HEK293 (cell line): Measurements from ENCODE around the gene GGN.

ENCODE experiments used
- ELK4 ChIP-seq: IDR thresholded peaks from 2 replicates; pipeline ENCODE4 v1.6.1; 2011; ENCODE audit warnings: mild to moderate bottlenecking, low read depth, low read length, borderline replicate concordance
- KLF10 ChIP-seq: fragments of 450-650 bp; IDR thresholded peaks from 2 replicates; pipeline ENCODE4 v1.5.1; 2018; ENCODE audit warnings: missing biosample characterization, mild to moderate bottlenecking, missing genetic modification characterization
- PRDM10 ChIP-seq: fragments of 450-650 bp; formaldehyde crosslinking; IDR thresholded peaks from 2 replicates; pipeline ENCODE4 v1.5.1; 2016; ENCODE audit warnings: missing biosample characterization, missing genetic modification characterization
- RBAK ChIP-seq: fragments of 450-650 bp; formaldehyde crosslinking; IDR thresholded peaks from 2 replicates; pipeline ENCODE4 v1.5.1; 2016; ENCODE audit warnings: missing biosample characterization, missing genetic modification characterization
- SCRT1 ChIP-seq: fragments of 450-650 bp; formaldehyde crosslinking; IDR thresholded peaks from 2 replicates; pipeline ENCODE4 v1.5.1; 2016; ENCODE audit warnings: missing biosample characterization, missing genetic modification characterization, borderline replicate concordance
- SETDB1 ChIP-seq: IDR thresholded peaks from one replicate; pipeline ENCODE4 v1.6.1; 2017; ENCODE audit warnings: mild to moderate bottlenecking, low read length, moderate library complexity, mixed read lengths; ENCODE audit not compliant: insufficient read length
- ZBTB20 ChIP-seq: fragments of 450-650 bp; formaldehyde crosslinking; IDR thresholded peaks from 2 replicates; pipeline ENCODE4 v1.5.1; 2016; ENCODE audit warnings: missing biosample characterization, missing genetic modification characterization
- ZBTB21 ChIP-seq: fragments of 450-650 bp; formaldehyde crosslinking; IDR thresholded peaks from 2 replicates; pipeline ENCODE4 v1.5.1; 2017; ENCODE audit warnings: missing biosample characterization, missing genetic modification characterization
- ZNF121 ChIP-seq: fragments of 450-650 bp; formaldehyde crosslinking; IDR thresholded peaks from 2 replicates; pipeline ENCODE4 v1.5.1; 2016; ENCODE audit warnings: missing biosample characterization, missing genetic modification characterization
- ZNF16 ChIP-seq: fragments of 450-650 bp; formaldehyde crosslinking; IDR thresholded peaks from 2 replicates; pipeline ENCODE4 v1.5.1; 2016; ENCODE audit warnings: low read depth, missing biosample characterization, missing genetic modification characterization
- ZNF2 ChIP-seq: fragments of 450-650 bp; formaldehyde crosslinking; IDR thresholded peaks from 2 replicates; pipeline ENCODE4 v1.5.1; 2016; ENCODE audit warnings: missing biosample characterization, missing genetic modification characterization
- ZNF211 ChIP-seq: fragments of 450-650 bp; formaldehyde crosslinking; IDR thresholded peaks from 2 replicates; pipeline ENCODE4 v1.5.1; 2016; ENCODE audit warnings: low read depth, missing biosample characterization, missing genetic modification characterization
- ZNF341 ChIP-seq: fragments of 450-650 bp; formaldehyde crosslinking; IDR thresholded peaks from 2 replicates; pipeline ENCODE4; 2016; ENCODE audit warnings: low read depth, missing biosample characterization, missing genetic modification characterization
- ZNF404 ChIP-seq: fragments of 450-650 bp; formaldehyde crosslinking; IDR thresholded peaks from 2 replicates; pipeline ENCODE4 v1.5.1; 2017; ENCODE audit warnings: missing biosample characterization, missing genetic modification characterization
- ZNF501 ChIP-seq: fragments of 450-650 bp; formaldehyde crosslinking; IDR thresholded peaks from 2 replicates; pipeline ENCODE4 v1.5.1; 2016; ENCODE audit warnings: missing biosample characterization, missing genetic modification characterization
- ZNF514 ChIP-seq: fragments of 450-650 bp; formaldehyde crosslinking; IDR thresholded peaks from 2 replicates; pipeline ENCODE4 v1.5.1; 2016; ENCODE audit warnings: missing biosample characterization, missing genetic modification characterization
- ZNF585B ChIP-seq: fragments of 450-650 bp; formaldehyde crosslinking; IDR thresholded peaks from 2 replicates; pipeline ENCODE4 v1.5.1; 2016; ENCODE audit warnings: missing biosample characterization, missing genetic modification characterization
- ZNF639 ChIP-seq: fragments of 450-650 bp; formaldehyde crosslinking; IDR thresholded peaks from 2 replicates; pipeline ENCODE4 v1.5.1; 2016; ENCODE audit warnings: missing biosample characterization, missing genetic modification characterization
- ZNF704 ChIP-seq: fragments of 450-650 bp; formaldehyde crosslinking; IDR thresholded peaks from 2 replicates; pipeline ENCODE4 v1.5.1; 2016; ENCODE audit warnings: missing biosample characterization, missing genetic modification characterization
- ZNF76 ChIP-seq: fragments of 450-650 bp; formaldehyde crosslinking; IDR thresholded peaks from 2 replicates; pipeline ENCODE4; 2016; ENCODE audit warnings: low read depth, missing biosample characterization, missing genetic modification characterization, borderline replicate concordance
- ZNF791 ChIP-seq: fragments of 450-650 bp; formaldehyde crosslinking; IDR thresholded peaks from 2 replicates; pipeline ENCODE4 v1.5.1; 2016; ENCODE audit warnings: missing biosample characterization, missing genetic modification characterization
- ZNF792 ChIP-seq: fragments of 450-650 bp; formaldehyde crosslinking; IDR thresholded peaks from 2 replicates; pipeline ENCODE4 v1.5.1; 2016; ENCODE audit warnings: missing biosample characterization, missing genetic modification characterization
- ZNF830 ChIP-seq: fragments of 450-650 bp; IDR thresholded peaks from 2 replicates; pipeline ENCODE4 v1.5.0; 2018; ENCODE audit warnings: missing biosample characterization, missing genetic modification characterization, low read depth, mild to moderate bottlenecking, moderate library complexity
- TF ChIP-seq, protein P1 (sequence below): fragments of 450-650 bp; formaldehyde crosslinking; IDR thresholded peaks from 2 replicates; pipeline ENCODE4 v1.5.1; 2017; ENCODE audit warnings: missing biosample characterization, missing genetic modification characterization
- TF ChIP-seq, protein P2 (sequence below): fragments of 450-650 bp; formaldehyde crosslinking; IDR thresholded peaks from 2 replicates; pipeline ENCODE4 v1.5.1; 2016; ENCODE audit warnings: missing biosample characterization, missing genetic modification characterization
- TF ChIP-seq, protein P3 (sequence below): fragments of 450-650 bp; formaldehyde crosslinking; IDR thresholded peaks from 2 replicates; pipeline ENCODE4 v1.5.1; 2016; ENCODE audit warnings: missing biosample characterization, missing genetic modification characterization
- TF ChIP-seq, protein P4 (sequence below): fragments of 450-650 bp; formaldehyde crosslinking; optimal IDR thresholded peaks from 2 replicates; pipeline ENCODE3; 2016; ENCODE audit warnings: missing biosample characterization, mild to moderate bottlenecking, missing genetic modification characterization

Gene GGN

GRCh38 chr19:38417544-38418506 lies 30.0 kb upstream of the GGN start (continued):
- TF ChIP-seq ZNF501 (tag by site-specific recombination) = peak; percentile 22; the same call in 1 of the 2 replicates
- 0 out of 2 replicates have a peak, but pooled peaks have one; percentile 39 for TF ChIP-seq SCRT1 (tag by site-specific recombination)
- TF ChIP-seq ZNF704 (tag by site-specific recombination) = no peak
- no peak for TF ChIP-seq ZNF639 (tag by site-specific recombination)
- TF ChIP-seq SETDB1 = no peak
- TF ChIP-seq ZNF792 (tag by site-specific recombination) = peak; percentile 55; the same call in 1 of the 2 replicates
- no peak for TF ChIP-seq ZNF16 (tag by site-specific recombination)
- no peak; the same call in 1 of the 2 replicates for TF ChIP-seq KLF10 (tag by site-specific recombination)
- TF ChIP-seq ZNF341 (tag by site-specific recombination) = peak; percentile 93
- peak; percentile 14; the same call in 1 of the 2 replicates for TF ChIP-seq ZBTB20 (tag by site-specific recombination)
- TF ChIP-seq, protein P1, sequence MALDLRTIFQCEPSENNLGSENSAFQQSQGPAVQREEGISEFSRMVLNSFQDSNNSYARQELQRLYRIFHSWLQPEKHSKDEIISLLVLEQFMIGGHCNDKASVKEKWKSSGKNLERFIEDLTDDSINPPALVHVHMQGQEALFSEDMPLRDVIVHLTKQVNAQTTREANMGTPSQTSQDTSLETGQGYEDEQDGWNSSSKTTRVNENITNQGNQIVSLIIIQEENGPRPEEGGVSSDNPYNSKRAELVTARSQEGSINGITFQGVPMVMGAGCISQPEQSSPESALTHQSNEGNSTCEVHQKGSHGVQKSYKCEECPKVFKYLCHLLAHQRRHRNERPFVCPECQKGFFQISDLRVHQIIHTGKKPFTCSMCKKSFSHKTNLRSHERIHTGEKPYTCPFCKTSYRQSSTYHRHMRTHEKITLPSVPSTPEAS = peak; percentile 7; the same call in 1 of the 2 replicates
- TF ChIP-seq ZNF211 (tag by site-specific recombination) = no peak
- TF ChIP-seq, protein P2, sequence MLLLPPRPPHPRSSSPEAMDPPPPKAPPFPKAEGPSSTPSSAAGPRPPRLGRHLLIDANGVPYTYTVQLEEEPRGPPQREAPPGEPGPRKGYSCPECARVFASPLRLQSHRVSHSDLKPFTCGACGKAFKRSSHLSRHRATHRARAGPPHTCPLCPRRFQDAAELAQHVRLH (tag by site-specific recombination) = no peak
- no peak for TF ChIP-seq ZNF830
- TF ChIP-seq PRDM10 (tag by site-specific recombination) = peak; percentile 45
- no peak for TF ChIP-seq ELK4
- no peak for TF ChIP-seq ZNF2
- TF ChIP-seq, protein P3, sequence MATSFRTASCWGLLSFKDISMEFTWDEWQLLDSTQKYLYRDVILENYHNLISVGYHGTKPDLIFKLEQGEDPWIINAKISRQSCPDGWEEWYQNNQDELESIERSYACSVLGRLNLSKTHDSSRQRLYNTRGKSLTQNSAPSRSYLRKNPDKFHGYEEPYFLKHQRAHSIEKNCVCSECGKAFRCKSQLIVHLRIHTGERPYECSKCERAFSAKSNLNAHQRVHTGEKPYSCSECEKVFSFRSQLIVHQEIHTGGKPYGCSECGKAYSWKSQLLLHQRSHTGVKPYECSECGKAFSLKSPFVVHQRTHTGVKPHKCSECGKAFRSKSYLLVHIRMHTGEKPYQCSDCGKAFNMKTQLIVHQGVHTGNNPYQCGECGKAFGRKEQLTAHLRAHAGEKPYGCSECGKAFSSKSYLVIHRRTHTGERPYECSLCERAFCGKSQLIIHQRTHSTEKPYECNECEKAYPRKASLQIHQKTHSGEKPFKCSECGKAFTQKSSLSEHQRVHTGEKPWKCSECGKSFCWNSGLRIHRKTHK (tag by site-specific recombination) = no peak
- no peak for TF ChIP-seq ZNF514
- TF ChIP-seq ZNF585B (tag by site-specific recombination) = no peak
- no peak for TF ChIP-seq ZNF404 (tag by site-specific recombination)
- 0 out of 2 replicates have a peak, but pooled peaks have one; percentile 10 for TF ChIP-seq ZNF791 (tag by site-specific recombination)
- no peak for TF ChIP-seq ZNF76 (tag by site-specific recombination)
- TF ChIP-seq, protein P4, sequence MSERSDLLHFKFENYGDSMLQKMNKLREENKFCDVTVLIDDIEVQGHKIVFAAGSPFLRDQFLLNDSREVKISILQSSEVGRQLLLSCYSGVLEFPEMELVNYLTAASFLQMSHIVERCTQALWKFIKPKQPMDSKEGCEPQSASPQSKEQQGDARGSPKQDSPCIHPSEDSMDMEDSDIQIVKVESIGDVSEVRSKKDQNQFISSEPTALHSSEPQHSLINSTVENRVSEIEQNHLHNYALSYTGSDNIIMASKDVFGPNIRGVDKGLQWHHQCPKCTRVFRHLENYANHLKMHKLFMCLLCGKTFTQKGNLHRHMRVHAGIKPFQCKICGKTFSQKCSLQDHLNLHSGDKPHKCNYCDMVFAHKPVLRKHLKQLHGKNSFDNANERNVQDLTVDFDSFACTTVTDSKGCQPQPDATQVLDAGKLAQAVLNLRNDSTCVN (tag by site-specific recombination) = peak; percentile 18
- TF ChIP-seq ZNF121 (tag by site-specific recombination) = no peak
- TF ChIP-seq RBAK = no peak
- TF ChIP-seq ZBTB21 (tag by site-specific recombination) = peak; percentile 89
